Activated naive CD4-positive, alpha-beta T cell treated with anti-CD3 and anti-CD28 coated beads, Interleukin-2, amount 50 U/mL, for 24 hours (primary cell): ENCODE results near the gene PDF.
"Not testable (repeated sequence)": the region's sequence is repeated elsewhere in the genome, so short reads cannot be mapped to it uniquely, and the experiment has no call there.

Experiments
- H3K27ac Mint-ChIP-seq: one replicate; pipeline ENCODE4 v1.8.0; 2021; ENCODE audit warnings: mild to moderate bottlenecking, mixed read lengths
- H3K27me3 Mint-ChIP-seq: one replicate; pipeline ENCODE4 v1.8.0; 2021; ENCODE audit warnings: mixed read lengths
- H3K36me3 Mint-ChIP-seq: one replicate; pipeline ENCODE4 v1.8.0; 2021; ENCODE audit warnings: mixed read lengths
- H3K4me1 Mint-ChIP-seq: one replicate; pipeline ENCODE4 v1.8.0; 2021; ENCODE audit warnings: mixed read lengths
- H3K4me3 Mint-ChIP-seq: one replicate; pipeline ENCODE4 v1.8.0; 2021; ENCODE audit warnings: mild to moderate bottlenecking, mixed read lengths
- H3K9me3 Mint-ChIP-seq: one replicate; pipeline ENCODE4 v1.8.0; 2021; ENCODE audit warnings: mixed read lengths

PDF gene

GRCh38 chr16:69330286-69331109 lies at the start of gene PDF:
Gene PDF (minus strand): TSS chr16:69330588. CDS start chr16:69330570, 18 bp downstream.
- H3K36me3 Mint-ChIP-seq = peaks cover 3% of the 10 kb centered on the region
- no peaks in the 10 kb centered on the region for H3K9me3 Mint-ChIP-seq
- H3K4me1 Mint-ChIP-seq = peaks cover 39% of the 10 kb centered on the region
- H3K27ac Mint-ChIP-seq = peak within 1 kb of the TSS; percentile 81
- H3K4me3 Mint-ChIP-seq = peak within 1 kb of the TSS; percentile 89
- no peaks in the 10 kb centered on the region for H3K27me3 Mint-ChIP-seq

GRCh38 chr16:69378760-69379159 lies 48.4 kb upstream of the PDF start:
- Mint-ChIP-seq H3K27me3 (no peaks in the 10 kb centered on the region), H3K4me1 (peaks cover 38% of the 10 kb centered on the region), H3K36me3 (peaks cover 21% of the 10 kb centered on the region), H3K27ac (peak overlapping the region; percentile 95), H3K9me3 (no peaks in the 10 kb centered on the region), H3K4me3 (peak overlapping the region; percentile 62)

GRCh38 chr16:69378036-69378435 lies 47.6 kb upstream of the PDF start:
- peaks cover 18% of the 10 kb centered on the region for H3K36me3 Mint-ChIP-seq

GRCh38 chr16:69376393-69377059 lies 46.1 kb upstream of the PDF start:
- Mint-ChIP-seq H3K36me3 (peaks cover 15% of the 10 kb centered on the region), H3K27ac (no peak overlapping the region), H3K27me3 (no peaks in the 10 kb centered on the region)

More at GRCh38 chr16:69378036-69378435, 47.6 kb upstream of the PDF start:
- peaks cover 35% of the 10 kb centered on the region for H3K4me1 Mint-ChIP-seq
- peak overlapping the region; percentile 68 for H3K27ac Mint-ChIP-seq
- H3K4me3 Mint-ChIP-seq = no peak overlapping the region
- no peaks in the 10 kb centered on the region for H3K27me3 Mint-ChIP-seq
- H3K9me3 Mint-ChIP-seq = no peaks in the 10 kb centered on the region

GRCh38 chr16:69373019-69373418 lies 42.6 kb upstream of the PDF start:
- H3K27me3 Mint-ChIP-seq = no peaks in the 10 kb centered on the region
- H3K4me1 Mint-ChIP-seq = peaks cover 18% of the 10 kb centered on the region
- no peak overlapping the region for H3K4me3 Mint-ChIP-seq
- no peak overlapping the region for H3K27ac Mint-ChIP-seq
- H3K9me3 Mint-ChIP-seq = no peaks in the 10 kb centered on the region
- peaks cover 16% of the 10 kb centered on the region for H3K36me3 Mint-ChIP-seq

More at GRCh38 chr16:69376393-69377059, 46.1 kb upstream of the PDF start:
- Mint-ChIP-seq H3K4me3 (no peak overlapping the region), H3K4me1 (peaks cover 31% of the 10 kb centered on the region), H3K9me3 (no peaks in the 10 kb centered on the region)

GRCh38 chr16:69371564-69371963 lies 41.2 kb upstream of the PDF start:
- H3K9me3 Mint-ChIP-seq = no peaks in the 10 kb centered on the region
- H3K36me3 Mint-ChIP-seq = peaks cover 15% of the 10 kb centered on the region
- no peaks in the 10 kb centered on the region for H3K27me3 Mint-ChIP-seq
- H3K27ac Mint-ChIP-seq = no peak overlapping the region
- peaks cover 18% of the 10 kb centered on the region for H3K4me1 Mint-ChIP-seq
- no peak overlapping the region for H3K4me3 Mint-ChIP-seq

- no peaks in the 10 kb centered on the region for H3K9me3 Mint-ChIP-seq
- peaks cover 24% of the 10 kb centered on the region for H3K36me3 Mint-ChIP-seq
- peaks cover 25% of the 10 kb centered on the region for H3K4me1 Mint-ChIP-seq
- no peaks in the 10 kb centered on the region for H3K27me3 Mint-ChIP-seq
- no peak overlapping the region for H3K4me3 Mint-ChIP-seq
- no peak overlapping the region for H3K27ac Mint-ChIP-seq
These were observed 38.5 kb upstream of the PDF start for GRCh38 chr16:69368866-69369265.

GRCh38 chr16:69367980-69368379 lies 37.6 kb upstream of the PDF start:
- H3K27me3 Mint-ChIP-seq = no peaks in the 10 kb centered on the region
- H3K4me3 Mint-ChIP-seq = no peak overlapping the region
- H3K4me1 Mint-ChIP-seq = peaks cover 23% of the 10 kb centered on the region
- H3K36me3 Mint-ChIP-seq = peaks cover 26% of the 10 kb centered on the region
- H3K27ac Mint-ChIP-seq = peak overlapping the region; percentile 35
- H3K9me3 Mint-ChIP-seq = no peaks in the 10 kb centered on the region

GRCh38 chr16:69366431-69366830 lies 36.0 kb upstream of the PDF start:
- Mint-ChIP-seq H3K4me1 (peaks cover 24% of the 10 kb centered on the region), H3K9me3 (no peaks in the 10 kb centered on the region), H3K4me3 (no peak overlapping the region), H3K27ac (no peak overlapping the region), H3K27me3 (no peaks in the 10 kb centered on the region), H3K36me3 (peaks cover 28% of the 10 kb centered on the region)

- H3K27ac Mint-ChIP-seq = peak overlapping the region; percentile 0
- H3K4me3 Mint-ChIP-seq = no peak overlapping the region
- H3K36me3 Mint-ChIP-seq = peaks cover 28% of the 10 kb centered on the region
- peaks cover 23% of the 10 kb centered on the region for H3K4me1 Mint-ChIP-seq
- H3K27me3 Mint-ChIP-seq = no peaks in the 10 kb centered on the region
- no peaks in the 10 kb centered on the region for H3K9me3 Mint-ChIP-seq
These were observed 35.5 kb upstream of the PDF start for GRCh38 chr16:69365901-69366300.

- H3K27ac Mint-ChIP-seq = no peak overlapping the region
- no peak overlapping the region for H3K4me3 Mint-ChIP-seq
- no peaks in the 10 kb centered on the region for H3K27me3 Mint-ChIP-seq
- peaks cover 21% of the 10 kb centered on the region for H3K36me3 Mint-ChIP-seq
- no peaks in the 10 kb centered on the region for H3K9me3 Mint-ChIP-seq
- H3K4me1 Mint-ChIP-seq = peaks cover 23% of the 10 kb centered on the region
These were observed 33.7 kb upstream of the PDF start for GRCh38 chr16:69364088-69364487.

GRCh38 chr16:69363281-69363717 lies 32.9 kb upstream of the PDF start:
- Mint-ChIP-seq H3K27me3 (no peaks in the 10 kb centered on the region), H3K4me1 (peaks cover 23% of the 10 kb centered on the region), H3K9me3 (no peaks in the 10 kb centered on the region), H3K27ac (no peak overlapping the region), H3K4me3 (no peak overlapping the region), H3K36me3 (peaks cover 21% of the 10 kb centered on the region)

GRCh38 chr16:69360070-69360469 lies 29.7 kb upstream of the PDF start:
- H3K27ac Mint-ChIP-seq = not testable (repeated sequence)
- H3K36me3 Mint-ChIP-seq = peaks cover 11% of the 10 kb centered on the region
- peaks cover 12% of the 10 kb centered on the region for H3K4me1 Mint-ChIP-seq

GRCh38 chr16:69351309-69352027 lies 21.1 kb upstream of the PDF start, which contains the start of gene TMED6:
Gene TMED6 (minus strand): TSS chr16:69351786. CDS start chr16:69351753, 33 bp downstream.
- Mint-ChIP-seq H3K27ac (no peak within 1 kb of the TSS), H3K4me1 (no peaks in the 10 kb centered on the region), H3K36me3 (peaks cover 1% of the 10 kb centered on the region), H3K9me3 (no peaks in the 10 kb centered on the region), H3K27me3 (no peaks in the 10 kb centered on the region), H3K4me3 (no peak within 1 kb of the TSS)

More at GRCh38 chr16:69360070-69360469, 29.7 kb upstream of the PDF start:
- not testable (repeated sequence) for H3K4me3 Mint-ChIP-seq, H3K9me3 Mint-ChIP-seq, H3K27me3 Mint-ChIP-seq

GRCh38 chr16:69350536-69351133 lies 20.2 kb upstream of the PDF start:
- Mint-ChIP-seq H3K27ac (peak overlapping the region; percentile 46), H3K4me3 (no peak overlapping the region), H3K9me3 (no peaks in the 10 kb centered on the region), H3K27me3 (no peaks in the 10 kb centered on the region), H3K36me3 (peaks cover 1% of the 10 kb centered on the region), H3K4me1 (peaks cover 3% of the 10 kb centered on the region)
